Measurements from ENCODE around the gene ASB9. TPM values are rescaled to one million over a fixed set of nuclear protein-coding genes. Genes with fewer than 3 reads are reported as not detected.

Gene ASB9, protein sequence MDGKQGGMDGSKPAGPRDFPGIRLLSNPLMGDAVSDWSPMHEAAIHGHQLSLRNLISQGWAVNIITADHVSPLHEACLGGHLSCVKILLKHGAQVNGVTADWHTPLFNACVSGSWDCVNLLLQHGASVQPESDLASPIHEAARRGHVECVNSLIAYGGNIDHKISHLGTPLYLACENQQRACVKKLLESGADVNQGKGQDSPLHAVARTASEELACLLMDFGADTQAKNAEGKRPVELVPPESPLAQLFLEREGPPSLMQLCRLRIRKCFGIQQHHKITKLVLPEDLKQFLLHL
- total RNA-seq, result 10 to 100 TPM in 1 of 4 donors, 1 to 10 TPM in 2, under 1 TPM in 1; 0.65 to 15.4 (median 2.4) TPM

DNA sequence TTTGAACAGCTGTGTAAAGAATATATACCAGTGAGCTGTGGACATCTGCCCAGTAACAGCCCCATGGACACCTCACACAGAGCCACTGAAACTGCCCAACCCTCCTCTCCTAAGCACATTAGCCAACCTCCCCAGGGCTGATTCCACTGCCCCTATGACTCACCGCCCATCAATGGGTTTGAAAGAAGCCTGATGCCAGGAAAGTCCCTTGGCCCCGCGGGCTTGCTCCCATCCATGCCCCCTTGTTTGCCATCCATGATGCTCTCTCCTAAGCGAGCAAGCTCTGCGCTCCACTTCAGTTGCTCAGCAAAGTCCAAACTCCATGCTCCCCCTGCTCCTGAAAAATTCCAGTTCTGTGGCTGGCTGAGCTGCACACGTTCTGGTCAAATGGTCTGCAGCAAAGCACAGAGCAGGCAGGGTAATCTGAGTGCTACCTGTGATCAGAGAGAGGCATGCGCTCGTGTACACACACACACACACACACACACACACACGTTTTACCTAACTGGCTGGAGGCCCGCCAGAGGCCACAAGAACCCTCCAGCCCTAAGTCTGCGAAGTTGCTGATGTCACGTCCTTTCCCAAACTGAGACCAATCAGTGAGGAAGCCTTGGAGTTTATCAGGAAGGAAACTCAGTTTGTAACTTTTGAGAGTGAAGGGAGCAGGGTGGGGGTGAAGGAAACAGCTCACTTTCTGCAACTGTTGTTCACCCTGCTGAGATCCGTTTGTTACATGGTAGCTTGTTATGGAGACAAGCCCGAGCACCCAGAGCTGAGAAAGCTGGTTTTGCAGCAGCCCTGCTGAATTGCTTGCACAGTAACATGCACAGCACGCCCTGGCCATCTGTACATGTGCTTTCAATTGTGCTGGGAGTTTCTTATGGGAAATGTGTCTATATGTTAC is at the start of gene ASB9:
Gene ASB9 (minus strand): TSS at position 466 of the 904 bp plus-strand sequence. CDS start 209 bp downstream, at position 257.
- TF ChIP-seq, protein P1, sequence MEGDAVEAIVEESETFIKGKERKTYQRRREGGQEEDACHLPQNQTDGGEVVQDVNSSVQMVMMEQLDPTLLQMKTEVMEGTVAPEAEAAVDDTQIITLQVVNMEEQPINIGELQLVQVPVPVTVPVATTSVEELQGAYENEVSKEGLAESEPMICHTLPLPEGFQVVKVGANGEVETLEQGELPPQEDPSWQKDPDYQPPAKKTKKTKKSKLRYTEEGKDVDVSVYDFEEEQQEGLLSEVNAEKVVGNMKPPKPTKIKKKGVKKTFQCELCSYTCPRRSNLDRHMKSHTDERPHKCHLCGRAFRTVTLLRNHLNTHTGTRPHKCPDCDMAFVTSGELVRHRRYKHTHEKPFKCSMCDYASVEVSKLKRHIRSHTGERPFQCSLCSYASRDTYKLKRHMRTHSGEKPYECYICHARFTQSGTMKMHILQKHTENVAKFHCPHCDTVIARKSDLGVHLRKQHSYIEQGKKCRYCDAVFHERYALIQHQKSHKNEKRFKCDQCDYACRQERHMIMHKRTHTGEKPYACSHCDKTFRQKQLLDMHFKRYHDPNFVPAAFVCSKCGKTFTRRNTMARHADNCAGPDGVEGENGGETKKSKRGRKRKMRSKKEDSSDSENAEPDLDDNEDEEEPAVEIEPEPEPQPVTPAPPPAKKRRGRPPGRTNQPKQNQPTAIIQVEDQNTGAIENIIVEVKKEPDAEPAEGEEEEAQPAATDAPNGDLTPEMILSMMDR (IDR thresholded peaks at IDR 0.05; ENCODE audit: low read depth), result no peak

DNA sequence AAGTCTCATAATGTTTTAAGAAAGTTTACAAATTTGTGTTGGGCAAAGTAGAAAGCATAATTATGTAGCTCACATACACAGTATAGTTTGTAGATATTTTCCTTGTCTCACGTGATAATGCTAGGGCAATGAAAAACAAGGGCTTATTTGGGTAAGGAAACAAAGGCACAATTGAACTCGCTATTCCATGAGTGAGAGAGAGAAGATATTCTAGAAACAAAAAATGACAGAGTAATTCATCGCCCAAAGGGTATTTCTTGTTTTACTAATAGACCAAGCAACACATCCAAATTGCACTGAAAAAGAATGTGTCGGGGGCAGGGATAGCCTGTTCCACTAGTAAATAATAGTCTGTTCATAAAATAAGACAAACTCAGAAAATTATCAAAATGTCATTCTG is 49.2 kb upstream of the ASB9 start:
- TF ChIP-seq, protein P1 (IDR thresholded peaks at IDR 0.05; ENCODE audit: low read depth), result no peak

DNA sequence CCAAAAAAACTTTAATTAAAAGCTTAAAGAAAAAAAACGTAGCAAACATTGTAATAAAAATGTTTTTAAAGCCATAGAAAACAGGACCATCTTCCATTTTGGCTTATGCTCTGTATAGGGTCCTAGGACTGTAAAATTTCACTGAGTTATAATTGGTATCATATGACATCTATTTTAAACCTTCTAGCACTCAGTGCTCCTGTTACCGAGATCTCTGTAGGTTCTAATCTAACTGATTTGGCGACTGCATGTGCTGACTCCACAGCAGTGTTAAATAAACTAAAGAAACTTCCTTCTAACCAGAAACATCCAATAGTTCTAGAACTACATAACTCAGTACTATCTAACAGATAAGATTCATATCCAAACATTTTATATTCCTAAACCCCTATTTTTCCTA is 45.6 kb upstream of the ASB9 start, which contains the start of gene ASB11:
Gene ASB11 (minus strand): TSS at position 132 of the 400 bp plus-strand sequence. CDS start 35 bp downstream, at position 97.
- TF ChIP-seq, protein P1 (IDR thresholded peaks at IDR 0.05; ENCODE audit: low read depth), result no peak

DNA sequence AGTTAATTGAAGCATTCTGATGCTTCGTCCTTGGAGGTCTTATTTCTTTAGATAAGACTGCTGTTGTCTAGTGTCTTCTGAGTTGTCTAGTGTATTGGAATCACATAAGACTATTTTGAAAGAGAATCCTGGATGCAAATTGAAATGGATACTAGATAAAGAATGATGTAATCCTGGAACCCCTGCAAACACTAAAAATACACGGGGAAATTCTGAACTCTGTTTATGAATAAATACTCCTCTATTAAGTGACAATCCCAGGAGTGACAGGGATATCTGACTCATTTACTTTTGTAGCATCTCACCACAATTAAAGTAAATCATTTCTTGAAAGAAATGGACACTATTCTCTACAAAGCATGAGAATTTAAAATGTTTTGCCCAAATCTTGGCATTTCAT is 44.6 kb upstream of the ASB9 start:
- TF ChIP-seq, protein P1 (IDR thresholded peaks at IDR 0.05; ENCODE audit: low read depth), result no peak

DNA sequence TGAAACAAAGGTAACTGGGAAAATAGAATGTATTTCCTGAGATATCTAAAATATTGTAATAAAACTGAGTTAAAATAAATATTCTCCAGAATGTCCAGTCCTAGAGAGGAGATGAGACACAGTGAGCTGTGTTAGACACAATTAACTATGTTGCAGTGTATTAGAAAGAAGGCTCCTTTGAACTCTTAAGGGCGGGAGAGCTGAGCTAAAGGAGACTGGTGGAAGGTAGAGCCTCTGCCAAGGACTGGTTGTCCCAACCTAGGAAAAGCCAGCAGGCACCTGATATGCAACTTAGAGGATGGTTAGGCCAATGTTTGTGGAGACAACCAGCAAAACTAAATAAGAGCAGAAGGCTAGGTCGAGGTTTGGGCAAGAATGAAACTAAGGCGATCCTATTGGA is 41.2 kb upstream of the ASB9 start:
- TF ChIP-seq, protein P1 (IDR thresholded peaks at IDR 0.05; ENCODE audit: low read depth), result no peak

DNA sequence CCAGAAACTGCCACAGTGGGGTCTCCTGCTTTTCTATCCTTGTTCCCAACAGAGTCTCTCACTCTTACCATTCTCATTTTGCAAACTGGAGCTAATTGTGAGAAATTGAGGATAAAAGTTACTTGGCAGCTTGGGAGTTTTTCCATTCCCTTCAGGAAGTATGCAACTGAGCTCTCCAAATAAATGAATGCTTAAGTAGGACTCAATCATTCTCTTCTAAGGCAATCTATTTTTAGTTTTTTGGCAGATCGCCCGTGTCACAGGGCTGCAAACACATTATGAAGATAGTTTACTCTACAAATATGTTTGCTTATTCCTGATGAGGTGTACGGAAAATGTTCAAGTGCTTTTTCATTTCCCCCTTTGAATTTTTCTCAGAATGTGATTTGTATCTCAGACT is 40.2 kb upstream of the ASB9 start:
- TF ChIP-seq, protein P1 (IDR thresholded peaks at IDR 0.05; ENCODE audit: low read depth), result no peak

DNA sequence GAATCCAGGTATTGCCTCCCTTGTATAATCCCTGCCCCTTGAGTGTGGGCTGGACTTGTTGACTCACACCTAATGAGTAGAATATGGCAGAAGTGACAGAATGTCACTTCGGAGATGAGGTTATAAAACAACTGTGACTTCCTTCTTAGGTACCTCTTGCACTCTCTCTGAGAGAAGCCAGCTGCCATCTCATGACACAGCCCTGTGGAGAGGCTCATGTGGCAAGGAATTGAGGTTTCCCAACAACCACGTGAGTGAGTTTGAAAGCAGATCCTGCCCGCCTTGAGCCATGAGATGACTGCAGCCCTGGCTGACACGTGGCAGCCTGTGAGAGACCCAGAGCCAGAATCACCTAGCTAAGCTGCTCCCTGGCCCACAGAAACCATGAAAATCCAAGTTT is 32.0 kb upstream of the ASB9 start:
- TF ChIP-seq, protein P1 (IDR thresholded peaks at IDR 0.05; ENCODE audit: low read depth), result no peak
